Activated T-cell treated with anti-CD3 and anti-CD28 coated beads for 48 hours (primary cell): ENCODE results near the gene PLEKHG2.

Experiments used
- DNase-seq: peaks from one replicate; pipeline ENCODE4 v3.0.0-alpha.2; 2020; ENCODE audit warnings: low read depth

PLEKHG2 gene

DNA sequence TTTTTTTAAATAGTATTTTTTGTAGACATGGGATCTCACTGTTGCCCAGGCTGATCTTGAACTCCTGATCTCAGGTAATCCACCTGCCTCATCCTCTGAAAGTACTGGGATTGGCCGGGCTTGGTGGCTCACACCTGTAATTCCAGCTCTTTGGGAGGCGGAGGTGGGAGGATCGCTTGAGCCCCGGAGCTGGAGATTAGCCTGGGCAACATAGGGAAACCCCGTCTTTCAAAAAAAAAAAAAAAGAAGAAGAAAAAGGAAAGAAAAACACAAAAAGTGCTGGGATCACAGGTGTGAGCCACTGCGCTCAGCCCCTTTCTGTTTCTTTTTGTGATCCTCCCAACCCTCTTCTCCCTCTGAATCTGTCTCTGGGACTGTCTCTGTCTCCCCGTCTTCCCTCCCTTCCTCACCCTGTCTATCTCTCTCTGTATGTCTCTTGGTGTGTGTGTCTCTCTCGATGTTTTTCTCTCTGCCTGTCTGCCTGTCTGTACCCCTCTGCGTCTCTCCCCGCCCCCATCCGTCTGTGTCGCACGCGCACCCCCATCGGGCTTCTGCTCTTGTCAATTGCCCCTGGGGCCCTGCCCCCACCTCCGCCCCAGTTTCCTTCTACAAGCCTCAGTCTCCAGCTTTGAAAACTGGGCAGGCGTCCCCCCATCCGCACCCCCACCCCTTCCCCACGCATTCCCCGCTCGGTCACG lies 6.4 kb upstream of the PLEKHG2 start:
- DNase-seq = peak; percentile 82

DNA sequence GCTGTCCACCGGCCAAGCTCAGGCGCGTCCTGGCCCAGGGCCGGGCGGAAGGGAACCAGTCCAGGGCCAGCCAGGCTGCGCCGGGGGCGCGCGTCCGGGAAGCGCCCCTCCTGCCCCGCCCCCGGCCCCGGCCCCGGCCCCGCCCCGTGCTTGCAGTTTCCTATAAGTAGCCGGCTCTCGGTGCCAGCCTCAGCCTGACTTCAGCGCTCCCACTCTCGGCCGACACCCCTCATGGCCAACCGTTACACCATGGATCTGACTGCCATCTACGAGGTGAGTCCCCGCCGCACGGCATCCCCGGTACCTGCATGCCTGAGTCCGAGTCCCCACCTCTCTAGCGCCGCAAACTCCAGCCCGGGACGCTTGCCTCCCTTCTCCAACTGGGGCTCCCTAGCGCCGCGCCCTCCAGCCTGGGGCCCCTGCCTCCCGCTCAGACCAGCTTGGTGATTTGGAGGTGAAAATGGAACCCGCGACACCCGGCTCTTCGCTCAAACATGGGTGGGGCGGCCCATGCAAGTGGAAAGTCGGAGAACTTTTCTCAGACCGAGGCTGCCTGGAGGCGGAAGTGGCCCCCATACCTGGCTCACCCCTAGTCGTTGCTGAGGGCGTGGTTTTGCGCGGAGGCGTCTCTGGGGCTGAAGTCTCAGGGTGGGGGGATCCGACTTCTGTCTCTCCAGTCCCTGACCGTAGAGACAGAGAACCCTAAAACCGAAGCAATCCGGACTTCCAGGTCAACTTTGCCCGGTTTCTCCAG lies 5.6 kb upstream of the PLEKHG2 start, which contains the start of gene ZFP36:
Gene ZFP36, plus strand, starts transcription at position 192 of the 754 bp plus-strand sequence. Its CDS starts 58 bp downstream, at position 250.
- peak; percentile 84 for DNase-seq

DNA sequence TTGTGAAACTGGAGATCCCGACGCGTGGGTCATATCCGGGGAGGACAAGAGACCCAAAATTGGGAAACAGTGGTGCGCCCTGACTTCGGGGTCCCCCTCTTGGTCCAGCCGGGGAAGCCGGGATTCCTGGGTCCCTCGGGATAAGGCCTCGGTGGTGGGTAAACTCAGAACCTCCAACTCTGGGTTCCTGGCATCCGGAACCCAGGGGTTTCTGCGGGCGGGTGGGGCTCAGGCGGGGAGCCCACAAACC lies 5.1 kb upstream of the PLEKHG2 start:
- no peak for DNase-seq

DNA sequence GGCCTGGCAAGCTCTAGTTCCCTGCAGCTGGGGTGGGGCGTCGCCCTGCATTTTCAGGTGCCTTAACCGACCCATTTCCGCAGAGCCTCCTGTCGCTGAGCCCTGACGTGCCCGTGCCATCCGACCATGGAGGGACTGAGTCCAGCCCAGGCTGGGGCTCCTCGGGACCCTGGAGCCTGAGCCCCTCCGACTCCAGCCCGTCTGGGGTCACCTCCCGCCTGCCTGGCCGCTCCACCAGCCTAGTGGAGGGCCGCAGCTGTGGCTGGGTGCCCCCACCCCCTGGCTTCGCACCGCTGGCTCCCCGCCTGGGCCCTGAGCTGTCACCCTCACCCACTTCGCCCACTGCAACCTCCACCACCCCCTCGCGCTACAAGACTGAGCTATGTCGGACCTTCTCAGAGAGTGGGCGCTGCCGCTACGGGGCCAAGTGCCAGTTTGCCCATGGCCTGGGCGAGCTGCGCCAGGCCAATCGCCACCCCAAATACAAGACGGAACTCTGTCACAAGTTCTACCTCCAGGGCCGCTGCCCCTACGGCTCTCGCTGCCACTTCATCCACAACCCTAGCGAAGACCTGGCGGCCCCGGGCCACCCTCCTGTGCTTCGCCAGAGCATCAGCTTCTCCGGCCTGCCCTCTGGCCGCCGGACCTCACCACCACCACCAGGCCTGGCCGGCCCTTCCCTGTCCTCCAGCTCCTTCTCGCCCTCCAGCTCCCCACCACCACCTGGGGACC lies 4.6 kb upstream of the PLEKHG2 start:
- DNase-seq = no peak

DNA sequence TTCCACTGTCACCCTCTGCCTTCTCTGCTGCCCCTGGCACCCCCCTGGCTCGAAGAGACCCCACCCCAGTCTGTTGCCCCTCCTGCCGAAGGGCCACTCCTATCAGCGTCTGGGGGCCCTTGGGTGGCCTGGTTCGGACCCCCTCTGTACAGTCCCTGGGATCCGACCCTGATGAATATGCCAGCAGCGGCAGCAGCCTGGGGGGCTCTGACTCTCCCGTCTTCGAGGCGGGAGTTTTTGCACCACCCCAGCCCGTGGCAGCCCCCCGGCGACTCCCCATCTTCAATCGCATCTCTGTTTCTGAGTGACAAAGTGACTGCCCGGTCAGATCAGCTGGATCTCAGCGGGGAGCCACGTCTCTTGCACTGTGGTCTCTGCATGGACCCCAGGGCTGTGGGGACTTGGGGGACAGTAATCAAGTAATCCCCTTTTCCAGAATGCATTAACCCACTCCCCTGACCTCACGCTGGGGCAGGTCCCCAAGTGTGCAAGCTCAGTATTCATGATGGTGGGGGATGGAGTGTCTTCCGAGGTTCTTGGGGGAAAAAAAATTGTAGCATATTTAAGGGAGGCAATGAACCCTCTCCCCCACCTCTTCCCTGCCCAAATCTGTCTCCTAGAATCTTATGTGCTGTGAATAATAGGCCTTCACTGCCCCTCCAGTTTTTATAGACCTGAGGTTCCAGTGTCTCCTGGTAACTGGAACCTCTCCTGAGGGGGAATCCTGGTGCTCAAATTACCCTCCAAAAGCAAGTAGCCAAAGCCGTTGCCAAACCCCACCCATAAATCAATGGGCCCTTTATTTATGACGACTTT lies 3.9 kb upstream of the PLEKHG2 start:
- no peak for DNase-seq

DNA sequence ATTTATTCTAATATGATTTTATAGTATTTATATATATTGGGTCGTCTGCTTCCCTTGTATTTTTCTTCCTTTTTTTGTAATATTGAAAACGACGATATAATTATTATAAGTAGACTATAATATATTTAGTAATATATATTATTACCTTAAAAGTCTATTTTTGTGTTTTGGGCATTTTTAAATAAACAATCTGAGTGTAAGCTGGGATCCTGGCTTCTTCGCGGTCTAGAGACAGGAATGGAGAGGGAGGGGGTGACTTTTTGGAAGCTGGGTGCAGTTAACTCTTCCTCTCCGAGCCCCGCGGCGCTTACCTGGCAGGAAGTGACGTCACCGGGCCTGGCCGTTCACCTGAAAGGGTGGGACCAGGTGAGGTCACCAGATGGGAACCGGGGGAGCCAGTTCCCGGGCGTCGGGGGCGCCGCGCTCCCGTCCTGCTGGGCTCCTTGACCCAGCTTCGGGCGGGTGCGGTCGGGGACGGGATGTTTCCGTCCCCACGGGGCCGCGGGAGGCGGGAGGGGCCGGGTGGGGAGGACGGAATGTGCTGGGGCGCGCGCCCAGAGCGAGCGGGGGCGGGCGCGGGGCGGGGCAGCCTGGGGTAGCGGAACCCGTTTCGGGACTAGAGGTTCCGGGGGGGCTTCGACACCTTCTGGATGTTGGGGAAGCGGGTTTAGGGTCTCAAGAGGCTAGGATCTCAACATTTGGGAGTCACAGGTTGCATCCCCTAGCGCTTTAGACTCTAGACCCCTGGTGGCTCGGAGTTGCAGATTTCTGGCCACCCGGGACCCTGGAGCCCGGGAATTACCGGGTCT lies 3.1 kb upstream of the PLEKHG2 start:
- peak; percentile 73 for DNase-seq

DNA sequence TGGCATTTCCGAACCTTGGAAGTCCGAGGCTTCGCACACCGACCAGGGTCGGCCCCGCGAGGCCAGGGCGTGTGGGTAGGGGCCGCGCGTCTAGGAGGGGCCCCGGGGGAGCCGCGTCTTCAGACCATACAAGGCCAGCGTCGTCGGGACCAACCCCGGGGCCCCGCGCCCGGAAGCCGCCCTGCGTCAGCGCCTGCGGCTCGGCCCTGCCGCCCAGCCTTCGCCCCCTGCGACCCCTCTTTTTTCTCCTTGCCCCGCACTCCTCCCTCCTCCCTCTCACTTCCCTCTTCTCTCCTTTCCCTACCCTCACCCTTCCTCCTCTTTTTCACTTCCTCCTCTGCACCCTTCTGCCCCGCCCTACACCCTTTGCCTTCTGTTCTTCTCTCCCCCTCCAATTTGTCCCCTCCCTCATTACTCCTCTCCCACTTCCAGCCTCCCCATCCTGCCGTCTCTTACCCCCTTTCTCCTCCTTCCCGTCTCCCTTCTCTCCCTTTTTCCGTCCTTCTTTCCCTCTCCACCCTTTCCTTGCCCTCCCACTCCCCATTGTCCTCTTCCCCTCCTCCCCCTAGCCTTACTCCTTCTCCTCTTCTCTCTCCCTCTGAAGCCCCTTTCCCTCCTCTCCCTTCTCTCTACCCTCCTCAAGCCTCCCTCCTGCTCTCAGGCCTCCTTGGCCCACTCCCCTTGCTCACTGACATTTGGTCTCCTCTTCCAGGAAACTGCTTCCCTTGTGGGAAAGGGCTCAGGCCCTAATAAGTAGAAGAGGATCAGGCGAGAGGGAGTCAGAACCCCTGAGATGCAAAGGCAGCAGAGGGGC lies 2.2 kb upstream of the PLEKHG2 start:
- DNase-seq = no peak

DNA sequence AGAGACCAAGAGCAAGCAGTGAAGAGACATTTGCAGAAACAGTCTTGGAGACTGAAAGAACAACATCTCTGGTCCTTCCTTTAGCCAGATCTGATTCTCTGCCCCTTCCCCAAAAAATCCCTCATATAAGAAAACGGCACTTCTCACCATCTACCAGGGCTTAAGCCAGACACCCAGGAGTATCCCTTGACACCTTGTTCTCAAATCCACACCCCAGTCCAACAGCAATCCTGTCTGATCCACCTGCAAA lies 1.7 kb upstream of the PLEKHG2 start:
- no peak for DNase-seq

DNA sequence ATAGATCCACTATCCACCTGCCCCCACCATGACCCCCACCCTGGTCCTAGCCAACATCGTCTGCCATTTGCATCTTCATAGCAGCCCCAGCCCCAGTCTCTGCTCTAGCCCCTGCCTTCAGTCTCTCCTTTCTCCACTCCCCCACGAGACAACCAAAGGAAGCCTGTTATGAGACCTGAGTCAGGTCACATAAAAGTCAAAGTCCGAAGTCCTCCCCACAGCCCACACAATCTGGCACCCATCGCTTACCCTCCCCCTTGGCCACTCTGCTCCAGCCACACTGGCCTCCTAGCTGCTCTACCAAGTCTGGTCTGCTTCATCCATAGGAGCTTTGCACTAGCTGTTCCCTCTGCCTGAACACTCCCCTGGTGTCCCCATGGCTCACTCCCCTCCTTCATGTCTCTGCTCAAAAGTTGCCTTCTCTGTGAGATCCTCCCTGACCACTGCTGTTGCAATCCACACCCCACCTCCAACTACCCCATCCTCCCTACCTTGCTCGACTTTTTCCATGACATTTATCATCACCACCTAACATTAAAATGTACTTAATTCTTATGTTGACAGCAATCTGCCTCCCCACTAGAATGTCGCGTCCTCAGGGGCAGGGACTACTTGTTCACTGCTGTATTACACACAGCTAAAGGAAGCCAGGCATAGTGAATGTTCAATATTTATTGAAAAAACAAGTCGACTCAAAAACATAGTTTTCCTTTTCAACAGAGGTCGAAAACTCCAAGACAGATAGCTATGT lies 1.2 kb upstream of the PLEKHG2 start:
- DNase-seq = no peak

DNA sequence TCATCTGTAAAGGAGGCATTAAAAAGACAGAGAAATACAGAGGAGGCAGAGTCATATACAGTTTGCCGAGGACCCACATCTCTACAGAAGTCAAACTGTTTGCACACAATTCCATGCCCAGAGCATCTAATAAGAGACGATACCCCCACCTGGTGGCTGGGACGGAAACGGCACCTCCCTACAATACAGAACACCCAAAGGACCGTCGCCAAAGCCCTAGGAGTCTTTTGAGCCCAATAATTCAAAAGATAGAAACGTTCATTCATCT lies 703 bp upstream of the PLEKHG2 start:
- peak; percentile 82 for DNase-seq

DNA sequence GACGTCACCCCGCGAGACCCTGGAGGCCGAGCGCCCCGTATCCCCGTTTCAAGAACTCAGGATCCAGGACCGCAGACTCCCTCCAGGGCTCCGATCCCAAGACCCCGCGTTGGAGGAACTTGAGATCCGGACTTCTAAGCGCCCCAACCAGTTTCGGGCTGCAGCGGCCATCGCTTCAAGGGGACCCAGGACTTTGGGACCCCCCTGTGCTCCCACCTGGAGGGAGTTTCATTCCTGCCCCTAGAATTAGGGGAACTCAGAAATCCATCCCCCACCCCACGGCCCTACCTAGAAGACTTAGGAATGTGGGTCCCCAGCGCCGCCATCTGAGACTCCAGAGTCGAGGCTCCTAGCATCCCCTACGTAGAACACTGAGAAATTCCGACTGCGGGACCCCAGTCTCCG lies 400 bp downstream of the PLEKHG2 start:
- DNase-seq = no peak

DNA sequence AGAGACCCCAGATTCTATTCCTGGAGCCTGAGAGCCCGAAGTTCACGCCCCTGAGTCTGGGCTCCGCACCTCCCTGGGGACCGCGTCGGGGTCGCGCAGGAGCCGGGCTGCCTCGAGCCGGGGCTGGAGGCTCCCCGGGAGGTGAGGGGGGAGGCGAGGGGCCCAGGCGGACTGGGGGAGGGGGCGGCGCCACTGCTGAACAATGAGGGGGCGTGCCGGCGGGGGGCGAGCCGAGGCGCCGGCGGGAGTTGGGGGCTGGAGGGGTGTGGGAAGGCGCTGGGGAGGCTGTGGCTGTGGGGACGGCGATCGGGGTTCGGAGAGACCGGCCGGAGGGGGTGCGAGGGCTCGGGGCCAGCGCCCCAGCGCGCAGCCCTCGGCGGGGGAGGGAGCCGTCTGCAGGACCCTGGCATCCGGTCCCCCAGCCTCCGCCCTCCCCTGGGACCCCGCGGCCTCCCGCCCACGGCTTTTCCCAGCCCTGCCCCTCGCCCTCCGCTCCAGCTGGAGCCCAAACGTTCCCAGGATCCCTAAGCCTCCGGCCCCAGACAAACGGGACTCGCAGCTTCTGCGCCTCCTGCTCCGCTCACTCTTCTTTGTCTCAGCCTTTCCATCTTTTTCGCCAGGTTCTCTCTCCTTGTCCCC lies 922 bp downstream of the PLEKHG2 start:
- DNase-seq = no peak

DNA sequence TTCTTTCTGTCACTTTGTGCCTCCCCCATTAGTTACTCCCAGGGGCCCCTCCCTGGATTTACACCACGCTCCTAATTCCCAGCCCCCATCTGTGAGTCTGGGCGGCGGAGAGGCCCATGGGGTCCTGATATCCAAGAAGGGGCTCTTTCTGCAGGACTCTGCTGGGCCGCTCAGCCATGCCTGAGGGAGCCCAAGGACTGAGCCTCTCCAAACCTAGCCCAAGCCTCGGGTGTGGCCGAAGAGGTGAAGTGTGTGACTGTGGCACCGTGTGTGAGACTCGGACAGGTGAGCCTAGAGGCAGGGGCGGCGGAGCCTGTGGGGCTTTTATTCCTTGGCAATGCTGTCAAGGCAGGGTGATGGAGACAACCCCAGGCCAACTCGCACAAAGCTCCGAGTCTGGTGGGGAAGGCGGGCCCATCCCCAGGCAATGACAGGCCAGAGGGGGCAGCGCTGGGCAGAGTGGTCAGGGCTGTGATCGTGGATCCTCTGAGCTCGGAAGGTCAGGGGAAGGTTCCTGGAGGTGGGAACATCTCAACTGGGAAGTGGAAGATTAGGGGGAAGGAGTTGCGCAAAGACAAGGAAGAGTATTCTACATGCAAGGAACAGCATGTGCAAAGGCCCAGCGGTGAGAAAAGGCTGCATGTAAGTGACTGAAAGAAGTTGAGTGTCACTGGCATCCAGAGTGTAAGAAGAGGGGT lies 1.6 kb downstream of the PLEKHG2 start:
- no peak for DNase-seq

DNA sequence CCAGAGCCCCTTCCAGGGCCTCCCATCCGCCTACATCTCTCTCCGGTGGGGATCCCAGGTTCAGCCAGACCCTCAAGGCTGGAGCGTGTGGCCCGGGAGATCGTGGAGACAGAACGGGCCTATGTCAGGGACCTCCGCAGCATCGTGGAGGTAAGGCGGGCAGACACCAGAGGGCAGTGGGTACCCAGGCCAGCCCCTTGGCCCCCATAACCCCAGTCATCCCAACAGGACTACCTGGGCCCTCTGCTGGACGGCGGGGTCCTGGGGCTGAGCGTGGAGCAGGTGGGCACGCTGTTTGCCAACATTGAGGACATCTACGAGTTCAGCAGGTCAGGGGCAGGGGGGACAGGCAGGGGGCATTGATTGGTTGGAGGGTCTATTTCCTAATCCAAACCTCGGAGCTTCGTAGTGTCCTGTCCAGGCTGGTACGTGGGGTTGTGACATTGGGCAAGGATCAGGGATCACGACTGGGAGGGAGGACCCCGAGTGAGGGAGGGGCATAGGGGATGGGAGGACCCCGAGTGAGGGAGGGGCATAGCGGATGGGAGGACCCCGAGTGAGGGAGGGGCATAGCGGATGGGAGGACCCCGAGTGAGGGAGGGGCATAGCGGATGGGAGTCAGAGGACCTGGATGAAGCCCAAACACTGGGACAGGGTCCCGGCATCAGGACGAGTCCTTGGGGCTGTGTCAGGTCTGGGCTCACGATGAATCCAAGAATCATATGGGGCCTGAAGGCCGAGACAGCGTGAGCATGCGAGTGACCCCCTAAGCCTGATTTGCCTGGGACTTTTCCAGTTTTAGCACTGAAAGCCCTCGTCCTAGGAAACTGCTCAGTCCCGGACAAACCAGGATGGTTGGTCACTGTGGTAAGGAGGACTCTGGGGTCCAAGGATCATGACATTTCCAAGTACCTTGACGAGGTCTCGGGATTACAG lies 2.9 kb downstream of the PLEKHG2 start:
- no peak for DNase-seq

DNA sequence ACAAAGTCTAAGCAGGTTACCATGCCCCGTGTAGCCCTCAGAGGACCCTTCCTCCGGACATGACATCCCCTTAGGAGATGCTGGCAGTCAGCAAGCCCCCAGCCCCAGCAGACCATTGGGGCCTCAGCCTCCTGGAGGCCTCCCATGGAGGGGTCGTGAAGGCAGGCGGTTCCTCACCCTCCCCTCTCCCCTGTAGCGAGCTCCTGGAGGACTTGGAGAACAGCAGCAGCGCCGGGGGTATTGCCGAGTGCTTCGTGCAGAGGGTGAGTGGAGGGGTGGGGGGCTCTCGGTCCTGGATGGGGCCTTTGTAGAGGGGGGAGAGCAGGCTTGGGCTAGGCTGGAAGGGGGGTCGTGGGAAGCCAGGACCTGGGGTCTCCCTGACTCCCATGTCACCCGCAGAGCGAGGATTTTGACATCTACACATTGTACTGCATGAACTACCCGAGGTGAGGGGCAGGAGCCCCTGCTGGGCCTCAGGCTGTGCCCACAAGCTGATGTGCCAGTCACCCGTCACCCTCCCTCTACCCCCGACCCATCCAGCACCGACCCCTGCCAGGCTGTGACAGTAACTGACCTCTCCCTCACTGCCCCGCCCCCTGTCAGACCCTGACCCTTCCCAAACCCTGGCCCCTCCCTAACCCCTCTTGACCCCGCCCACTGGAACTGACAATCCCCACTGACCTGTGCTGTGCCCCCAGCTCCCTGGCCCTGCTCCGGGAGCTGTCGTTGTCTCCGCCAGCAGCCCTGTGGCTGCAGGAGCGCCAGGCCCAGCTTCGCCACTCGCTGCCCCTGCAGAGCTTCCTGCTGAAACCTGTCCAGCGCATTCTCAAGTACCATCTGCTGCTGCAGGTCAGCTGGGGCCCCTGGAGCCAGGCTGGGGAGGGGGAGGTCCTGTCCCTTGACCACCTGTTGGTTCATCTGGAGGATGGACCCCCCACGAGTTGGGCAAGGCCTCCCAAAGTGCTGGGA lies 4.0 kb downstream of the PLEKHG2 start:
- DNase-seq = no peak

DNA sequence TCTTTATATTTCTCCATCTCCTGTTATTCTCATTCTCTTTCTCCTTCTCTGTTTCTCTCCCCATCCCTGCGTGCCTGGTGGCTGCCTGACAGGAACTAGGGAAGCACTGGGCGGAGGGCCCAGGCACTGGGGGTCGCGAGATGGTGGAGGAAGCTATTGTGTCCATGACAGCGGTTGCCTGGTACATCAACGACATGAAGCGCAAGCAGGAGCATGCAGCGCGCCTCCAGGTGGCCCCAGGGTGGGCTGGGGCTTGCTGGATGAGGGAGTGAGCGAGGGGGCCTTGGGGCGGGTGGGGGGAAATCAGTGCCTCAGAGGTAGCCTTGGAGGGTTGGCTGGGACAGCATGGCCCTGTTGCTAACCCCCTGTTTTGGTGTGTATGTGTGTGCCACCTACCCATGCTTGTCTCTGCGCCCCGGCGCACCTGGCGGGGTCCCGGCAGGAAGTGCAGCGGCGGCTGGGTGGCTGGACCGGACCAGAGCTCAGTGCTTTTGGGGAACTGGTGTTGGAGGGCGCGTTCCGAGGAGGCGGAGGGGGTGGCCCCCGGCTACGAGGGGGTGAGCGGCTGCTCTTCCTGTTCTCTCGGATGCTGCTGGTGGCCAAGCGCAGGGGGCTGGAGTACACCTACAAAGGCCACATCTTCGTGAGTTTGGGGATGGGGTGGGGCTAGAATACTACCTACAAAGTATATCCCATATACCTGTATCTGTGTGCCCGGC lies 5.2 kb downstream of the PLEKHG2 start:
- no peak for DNase-seq
